HG02852 (cell line): ENCODE results near the gene RAC3.

Experiments used
- ATAC-seq: cut with Tn5 transposase; IDR thresholded peaks from one replicate; pipeline ENCODE4 v1.9.1; 2021; ENCODE audit warnings: mild to moderate bottlenecking, moderate library complexity; ENCODE audit not compliant: unreplicated experiment

RAC3 gene

GRCh38 chr17:81998691-81999438 lies 32.6 kb upstream of the RAC3 start:
- ATAC-seq, result no peak

DNA sequence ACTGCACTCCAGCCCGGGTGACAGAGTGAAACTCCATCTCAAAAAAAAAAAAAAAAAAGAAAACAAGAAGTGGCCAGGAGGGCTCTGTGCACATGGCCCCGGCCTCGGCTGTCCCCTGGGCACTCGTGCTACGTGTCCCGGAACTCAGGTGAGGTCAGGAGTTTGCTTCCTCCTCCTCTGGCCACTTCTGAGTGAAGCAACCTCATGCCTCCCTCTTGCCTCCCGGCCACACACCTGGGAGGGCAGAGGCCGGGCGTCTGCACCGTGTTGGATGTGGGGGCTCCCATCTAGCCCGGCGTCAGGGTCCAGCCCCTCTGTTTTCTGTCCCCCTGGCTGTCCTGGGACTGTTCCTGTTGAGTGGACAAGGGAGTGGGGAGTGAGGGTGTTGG lies 31.9 kb upstream of the RAC3 start:
- no peak for ATAC-seq

DNA sequence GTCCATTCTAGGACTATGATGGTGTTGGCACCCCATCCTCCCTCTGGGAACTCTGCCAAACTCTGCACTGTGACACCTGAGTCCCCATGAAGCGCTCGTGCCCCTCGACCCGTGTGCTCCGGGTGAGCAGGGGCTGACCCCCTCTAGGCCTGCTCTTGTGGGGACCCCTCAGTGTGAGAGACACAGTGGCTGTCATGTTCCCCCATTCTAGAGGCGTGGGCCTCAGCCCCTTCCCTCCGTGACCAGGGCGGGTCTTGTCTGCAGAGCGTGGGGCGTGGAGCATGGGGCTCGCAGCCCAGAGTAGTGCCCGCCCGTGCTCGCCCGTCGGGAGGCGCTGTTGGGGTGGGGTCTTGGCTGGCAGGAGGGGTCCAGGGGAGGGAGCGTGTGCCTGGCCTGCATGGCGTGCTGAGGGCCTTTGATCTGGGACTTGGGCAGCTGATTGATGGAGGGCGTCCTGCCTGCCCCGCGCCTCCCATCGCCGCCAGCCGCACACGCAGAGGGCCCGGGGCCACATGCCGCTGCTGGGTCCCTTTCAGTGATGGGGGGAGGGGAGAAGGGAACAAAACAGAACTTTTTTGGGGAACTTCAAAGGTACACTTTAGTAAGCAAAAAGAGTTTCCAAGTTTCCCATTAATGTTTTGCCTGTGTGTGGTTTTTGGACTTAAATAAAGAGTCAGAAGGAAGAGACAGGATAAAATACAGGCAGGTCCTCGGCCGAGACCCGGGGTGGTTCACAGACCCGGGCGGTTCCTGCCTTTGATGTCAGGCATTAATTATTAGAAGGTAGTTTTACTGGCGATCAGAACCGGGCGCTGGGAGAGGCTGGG lies 31.3 kb upstream of the RAC3 start:
- no peak for ATAC-seq

DNA sequence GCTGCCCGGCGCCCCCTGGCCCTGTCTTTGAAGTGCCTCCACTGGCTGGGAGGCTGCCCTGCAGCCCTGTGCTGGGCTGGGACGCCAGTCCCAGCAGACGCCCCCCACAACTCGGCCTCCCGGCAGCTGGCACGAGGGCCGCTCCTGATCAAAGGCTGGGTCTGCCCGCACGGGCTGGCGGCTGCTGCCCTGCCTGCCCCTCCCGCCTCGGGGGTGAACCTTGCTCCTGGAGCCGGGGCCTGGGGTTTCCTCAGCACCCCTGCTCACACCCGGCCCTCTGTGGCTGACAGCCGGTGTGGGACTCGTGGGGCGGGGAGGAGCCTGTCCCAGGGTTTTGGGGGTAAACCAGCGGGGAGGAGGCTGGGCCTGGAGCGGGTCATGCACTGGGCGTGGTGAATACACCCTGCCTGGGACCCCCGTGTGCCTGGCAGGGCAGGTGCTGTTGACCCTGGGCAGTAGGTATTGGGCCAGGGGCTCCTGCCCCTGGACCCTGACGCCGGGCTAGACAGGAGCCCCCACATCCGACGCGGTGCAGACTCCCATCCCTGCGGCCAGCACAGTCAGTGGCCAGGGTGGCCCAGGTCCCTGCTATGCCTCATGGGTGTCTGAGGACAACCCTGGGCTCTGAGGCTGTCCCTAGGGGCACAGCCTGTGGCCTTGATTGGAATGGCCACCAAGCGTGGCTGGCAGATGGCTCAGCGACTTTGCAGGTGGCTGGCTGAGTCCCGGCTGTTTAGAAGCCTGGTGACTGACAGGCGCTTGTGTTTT lies 30.5 kb upstream of the RAC3 start:
- no peak for ATAC-seq

DNA sequence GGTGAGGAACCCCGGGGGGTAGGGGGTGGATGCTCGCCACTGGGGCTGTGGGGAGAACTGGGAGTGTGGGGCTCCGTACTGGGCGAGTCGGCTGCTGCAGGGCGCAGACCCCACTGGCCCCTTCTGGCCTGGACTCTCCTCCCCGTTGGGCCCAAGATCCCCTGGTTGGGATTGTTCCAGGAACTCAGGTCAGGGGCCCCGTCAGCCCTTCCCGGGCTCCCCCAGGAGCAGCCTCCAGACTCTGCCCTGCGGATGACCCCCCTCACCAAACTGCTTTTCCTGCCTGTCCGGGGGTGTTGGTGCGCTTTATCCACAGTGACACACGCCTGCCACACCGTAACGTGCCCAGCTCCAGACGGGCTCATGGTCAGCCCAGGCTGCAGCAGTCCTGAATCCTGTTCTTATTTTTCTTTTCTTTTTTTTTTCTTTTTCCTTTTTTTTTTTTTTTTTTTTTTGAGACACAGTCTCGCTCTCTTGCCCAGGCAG lies 29.9 kb upstream of the RAC3 start:
- no peak for ATAC-seq

DNA sequence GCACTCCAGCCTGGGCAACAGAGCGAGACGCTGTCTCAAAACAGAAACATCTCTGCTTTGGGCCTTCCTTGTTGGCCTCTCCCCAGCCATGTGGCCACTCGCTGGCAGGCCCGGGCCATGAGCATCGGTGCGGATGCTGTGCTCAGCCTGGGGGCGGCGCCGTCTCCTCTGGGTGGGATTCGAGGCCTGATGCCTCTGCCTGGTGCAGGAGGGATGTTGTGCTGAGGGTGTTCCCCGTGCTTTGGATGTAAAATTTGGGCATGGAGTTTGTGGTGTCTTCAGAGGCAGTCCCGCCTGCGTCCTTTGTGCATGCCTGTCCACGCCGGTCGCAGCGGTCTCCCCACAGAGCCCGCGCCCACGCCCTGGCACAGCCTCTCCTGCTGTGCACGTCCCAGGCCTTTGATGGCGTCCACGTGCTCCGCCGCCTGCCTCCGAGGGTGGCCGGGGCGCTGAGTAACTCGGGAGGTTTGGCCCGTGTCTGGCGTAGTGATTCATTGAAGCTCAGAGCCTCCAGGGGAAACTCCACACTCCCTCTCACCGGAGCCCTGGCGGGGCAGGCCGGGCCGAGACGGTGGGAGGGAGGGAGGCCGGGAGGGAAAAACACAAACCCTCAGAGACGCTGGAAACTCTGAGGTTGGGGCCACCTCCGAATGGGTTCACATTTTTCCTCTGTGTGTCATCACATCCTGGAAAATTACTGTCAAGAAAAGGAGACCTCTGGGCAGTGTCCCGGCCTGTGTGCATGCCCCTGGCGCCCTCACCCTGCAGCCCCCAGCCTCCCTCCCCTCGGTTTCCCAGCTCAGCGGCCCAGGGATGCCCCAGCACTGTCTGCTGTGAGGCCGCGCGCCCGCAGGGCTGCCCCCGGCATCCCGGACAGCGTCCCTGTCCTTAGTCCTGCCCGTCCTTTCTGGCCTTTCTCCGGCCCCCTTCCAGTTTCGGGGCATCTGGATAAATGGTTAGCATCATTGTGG lies 27.8 kb upstream of the RAC3 start:
- no peak for ATAC-seq

DNA sequence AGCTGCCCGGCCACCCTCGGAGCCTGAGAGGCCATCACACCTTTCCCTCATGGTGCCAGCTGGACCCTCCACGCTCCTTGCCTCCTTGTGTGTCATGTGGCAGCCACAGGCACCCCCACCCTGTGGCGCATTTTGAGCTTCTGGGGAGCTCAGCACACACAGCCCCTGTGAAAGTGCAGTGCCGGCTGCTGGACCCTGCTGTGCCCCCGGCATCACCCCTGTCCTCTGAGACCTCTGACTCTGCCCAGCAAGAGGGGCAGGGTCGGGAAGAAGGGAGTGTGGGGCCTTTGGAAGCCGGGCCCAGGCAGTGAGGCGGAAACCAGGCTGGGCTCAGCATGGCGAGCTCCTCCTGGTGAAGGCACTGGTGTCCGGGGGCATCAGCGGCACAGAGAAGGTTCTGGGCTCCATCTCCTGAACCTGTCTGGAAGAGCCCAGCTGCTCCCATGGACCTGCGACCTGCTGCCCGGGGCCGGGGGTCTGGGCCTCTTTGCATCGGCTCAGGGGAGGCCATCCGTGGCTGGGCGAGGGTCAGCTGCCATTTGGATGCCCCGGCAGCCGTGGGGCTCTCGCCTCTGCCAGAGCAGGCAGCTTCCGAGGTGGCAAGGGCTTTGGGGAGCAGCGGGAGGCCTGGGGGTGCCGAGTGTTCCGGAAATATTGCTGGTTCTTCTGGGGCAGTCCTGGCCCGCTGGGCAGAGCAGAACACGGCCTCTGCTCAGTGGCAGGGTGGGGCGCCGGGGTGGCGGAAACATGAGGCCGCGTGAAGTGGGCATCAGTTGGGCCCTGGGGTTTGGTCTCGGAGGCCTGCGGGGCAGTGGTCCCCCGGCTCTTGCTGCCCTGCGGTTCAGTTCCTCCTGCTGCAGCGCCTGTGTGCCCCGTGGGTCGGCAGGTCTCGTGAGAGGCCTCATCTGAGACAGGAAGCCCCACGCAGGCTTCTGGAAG lies 26.7 kb upstream of the RAC3 start:
- no peak for ATAC-seq

DNA sequence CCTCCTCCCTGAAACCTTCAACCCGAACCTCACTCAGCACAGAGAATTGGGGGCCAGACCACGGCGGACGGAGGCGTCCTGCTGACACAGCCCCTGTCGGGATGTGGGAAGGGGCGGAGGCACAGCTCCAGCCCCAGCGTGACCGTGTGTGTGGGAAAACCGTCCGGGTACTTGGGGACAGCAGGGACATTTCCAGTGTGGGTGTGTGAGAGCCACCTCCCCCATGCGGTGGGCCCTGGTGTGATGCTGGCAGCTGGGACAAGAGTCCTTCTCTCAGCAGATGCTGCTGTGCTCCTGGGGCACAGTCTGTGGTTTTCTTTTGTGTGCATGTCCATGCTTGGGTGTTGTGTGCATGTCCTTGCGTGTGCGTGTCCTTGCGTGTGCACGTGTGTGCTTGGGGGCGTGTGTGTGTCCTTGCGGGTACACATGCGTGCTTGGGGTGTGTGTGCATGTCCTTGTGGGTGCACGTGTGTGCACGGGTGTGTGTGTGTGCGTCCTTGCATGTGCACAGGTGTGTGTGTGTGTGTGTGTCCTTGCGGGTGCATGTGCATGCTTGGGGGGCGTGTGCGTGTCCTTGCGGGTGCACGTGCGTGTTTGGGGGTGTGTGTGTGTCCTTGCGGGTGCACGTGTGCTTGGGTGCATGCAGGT lies 25.7 kb upstream of the RAC3 start:
- no peak for ATAC-seq

- ATAC-seq, result no peak
Observed at GRCh38 chr17:82006468-82007227, 24.8 kb upstream of the RAC3 start.

GRCh38 chr17:82007228-82007494 lies 24.3 kb upstream of the RAC3 start:
- ATAC-seq, result no peak

GRCh38 chr17:82007495-82008257 lies 23.8 kb upstream of the RAC3 start:
- ATAC-seq, result no peak

DNA sequence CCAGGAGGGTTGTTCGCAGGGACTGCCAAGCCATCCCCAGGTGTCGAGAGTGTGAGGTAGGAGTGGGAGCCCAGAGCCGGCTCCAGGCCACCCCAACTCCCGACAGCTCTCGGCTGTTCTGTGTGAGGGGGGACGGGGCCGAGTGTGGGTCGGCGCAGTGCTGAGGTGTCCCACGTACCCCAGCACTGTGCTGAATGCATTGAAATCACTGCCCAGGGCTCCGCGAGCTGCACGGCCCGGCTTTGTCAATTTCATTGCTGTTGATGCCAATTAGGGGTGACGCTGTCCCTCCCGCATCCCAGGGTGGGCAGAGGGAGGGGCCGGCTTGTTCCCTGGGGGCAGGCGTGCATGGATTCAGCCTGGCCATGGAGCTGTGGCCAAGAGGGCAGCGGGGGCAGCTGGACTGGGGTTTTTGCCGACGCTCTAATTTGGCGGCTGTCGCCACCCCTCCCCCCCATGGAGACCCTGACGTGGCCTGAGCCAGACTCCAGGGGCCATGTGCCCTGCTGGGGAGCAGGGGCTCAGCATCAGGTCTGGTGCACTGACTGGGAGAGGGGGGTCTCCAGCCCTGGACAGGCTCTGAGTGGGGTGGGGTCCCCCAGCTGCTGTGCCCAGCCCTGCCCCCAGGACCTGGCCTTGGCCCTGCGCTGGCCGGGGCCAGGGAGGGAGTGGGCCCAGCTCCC lies 23.1 kb upstream of the RAC3 start:
- ATAC-seq, result no peak

DNA sequence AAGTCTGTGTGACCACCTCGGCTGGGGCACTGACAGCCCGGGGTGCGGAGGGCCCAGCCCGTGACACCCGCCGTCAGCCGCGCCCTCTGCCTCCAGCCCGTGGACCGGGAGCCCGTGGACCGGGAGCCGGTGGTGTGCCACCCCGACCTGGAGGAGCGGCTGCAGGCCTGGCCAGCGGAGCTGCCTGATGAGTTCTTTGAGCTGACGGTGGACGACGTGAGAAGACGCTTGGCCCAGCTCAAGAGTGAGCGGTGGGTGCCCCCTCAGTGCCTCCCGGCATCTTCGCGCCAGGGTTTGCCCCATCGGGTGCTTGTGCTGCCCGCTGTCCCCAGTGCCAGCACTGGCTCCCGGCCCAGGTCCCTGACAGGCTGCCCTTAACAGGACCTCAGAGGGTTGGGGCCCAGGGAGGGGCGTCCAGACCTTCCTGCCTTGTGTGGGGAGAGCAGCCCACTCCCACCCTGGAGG lies 22.5 kb upstream of the RAC3 start:
- no peak for ATAC-seq

DNA sequence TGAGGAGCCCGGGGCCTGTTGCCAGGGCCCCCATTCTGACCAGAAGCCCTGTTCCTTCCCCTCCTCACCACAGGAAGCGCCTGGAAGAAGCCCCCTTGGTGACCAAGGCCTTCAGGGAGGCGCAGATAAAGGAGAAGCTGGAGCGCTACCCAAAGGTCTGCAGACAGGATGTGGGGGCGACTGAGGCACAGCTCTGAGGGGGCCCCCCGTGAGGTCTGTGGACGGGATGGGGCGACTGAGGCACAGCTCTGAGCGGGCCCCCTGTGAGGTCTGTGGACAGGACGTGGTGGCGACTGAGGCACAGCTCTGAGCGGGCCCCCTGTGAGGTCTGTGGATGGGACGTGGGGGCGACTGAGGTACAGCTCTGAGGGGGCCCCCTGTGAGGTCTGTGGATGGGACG lies 22.1 kb upstream of the RAC3 start:
- ATAC-seq, result no peak

GRCh38 chr17:82010575-82011525 lies 20.6 kb upstream of the RAC3 start:
- ATAC-seq, result no peak
